GM12874 (cell line): Measurements from ENCODE around the gene SLCO3A1.

Source experiments
- TF ChIP-seq, protein P1 (sequence below): IDR thresholded peaks from 2 replicates; pipeline ENCODE4 v1.5.1; 2011; ENCODE audit warnings: low read depth, mild to moderate bottlenecking, control low read depth, low read length, moderate library complexity; ENCODE audit not compliant: insufficient read depth

The SLCO3A1 gene

GRCh38 chr15:91921188-91921842 is 67.8 kb downstream of the SLCO3A1 start:
- TF ChIP-seq, protein P1, sequence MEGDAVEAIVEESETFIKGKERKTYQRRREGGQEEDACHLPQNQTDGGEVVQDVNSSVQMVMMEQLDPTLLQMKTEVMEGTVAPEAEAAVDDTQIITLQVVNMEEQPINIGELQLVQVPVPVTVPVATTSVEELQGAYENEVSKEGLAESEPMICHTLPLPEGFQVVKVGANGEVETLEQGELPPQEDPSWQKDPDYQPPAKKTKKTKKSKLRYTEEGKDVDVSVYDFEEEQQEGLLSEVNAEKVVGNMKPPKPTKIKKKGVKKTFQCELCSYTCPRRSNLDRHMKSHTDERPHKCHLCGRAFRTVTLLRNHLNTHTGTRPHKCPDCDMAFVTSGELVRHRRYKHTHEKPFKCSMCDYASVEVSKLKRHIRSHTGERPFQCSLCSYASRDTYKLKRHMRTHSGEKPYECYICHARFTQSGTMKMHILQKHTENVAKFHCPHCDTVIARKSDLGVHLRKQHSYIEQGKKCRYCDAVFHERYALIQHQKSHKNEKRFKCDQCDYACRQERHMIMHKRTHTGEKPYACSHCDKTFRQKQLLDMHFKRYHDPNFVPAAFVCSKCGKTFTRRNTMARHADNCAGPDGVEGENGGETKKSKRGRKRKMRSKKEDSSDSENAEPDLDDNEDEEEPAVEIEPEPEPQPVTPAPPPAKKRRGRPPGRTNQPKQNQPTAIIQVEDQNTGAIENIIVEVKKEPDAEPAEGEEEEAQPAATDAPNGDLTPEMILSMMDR: no peak

DNA sequence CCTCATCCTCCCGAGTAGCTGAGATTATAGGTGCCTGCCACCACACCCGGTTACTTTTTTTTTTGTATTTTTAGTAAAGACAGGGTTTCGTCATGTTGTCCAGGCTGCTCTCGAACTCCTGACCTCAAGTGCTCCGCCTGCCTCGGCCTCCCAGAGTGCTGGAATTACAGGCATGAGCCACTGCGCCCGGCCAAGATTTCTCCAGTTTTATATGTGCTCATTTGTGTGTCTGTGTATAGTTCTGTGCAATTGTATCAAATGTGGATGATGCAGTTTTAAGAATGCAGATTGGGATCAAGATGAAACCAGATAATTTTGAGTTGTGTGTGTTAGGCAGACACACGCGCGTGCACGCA is 68.3 kb downstream of the SLCO3A1 start:
- TF ChIP-seq, protein P1: no peak

DNA sequence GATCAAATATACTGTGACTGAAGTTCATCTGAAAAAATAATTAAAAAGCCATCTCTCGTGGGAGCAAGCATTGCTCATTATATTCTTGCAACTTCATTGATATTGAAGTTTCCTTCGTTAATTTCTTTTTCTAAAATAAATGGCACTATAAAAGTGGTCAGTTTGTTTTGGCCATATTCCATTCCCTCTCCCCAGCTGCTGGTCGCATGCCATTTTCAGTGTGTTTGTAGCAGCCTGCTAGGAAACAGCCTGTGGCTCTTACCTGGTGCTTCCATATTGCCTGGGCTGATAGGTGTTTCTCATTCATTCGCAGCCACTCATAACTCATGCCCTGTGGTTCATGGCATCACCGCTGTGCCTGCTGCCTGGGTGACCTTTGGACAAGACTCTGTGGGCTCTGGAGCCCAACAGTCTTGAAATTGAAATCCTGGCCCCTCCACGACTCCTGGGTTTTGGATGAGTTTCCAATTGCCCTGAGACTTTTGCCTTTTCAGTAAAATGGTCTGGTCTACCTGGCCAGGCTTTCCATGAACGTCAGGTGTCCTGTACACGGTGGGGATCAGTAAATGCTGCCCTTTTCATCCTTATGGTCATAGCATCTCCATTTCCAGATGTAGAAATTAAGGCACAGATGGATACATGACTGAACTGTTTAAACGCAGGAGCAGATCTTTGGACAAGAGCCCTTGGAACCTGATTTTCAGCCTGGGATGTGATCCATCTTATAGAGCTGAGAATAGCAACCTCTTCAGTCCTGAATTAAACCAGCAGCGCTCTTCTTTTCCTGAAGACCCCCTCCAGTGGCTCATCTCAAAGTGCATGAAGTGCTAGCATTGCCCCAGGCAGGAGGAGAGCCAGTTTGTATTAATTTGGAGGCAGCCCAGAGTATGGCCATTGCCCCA is 69.4 kb downstream of the SLCO3A1 start:
- TF ChIP-seq, protein P1: no peak

DNA sequence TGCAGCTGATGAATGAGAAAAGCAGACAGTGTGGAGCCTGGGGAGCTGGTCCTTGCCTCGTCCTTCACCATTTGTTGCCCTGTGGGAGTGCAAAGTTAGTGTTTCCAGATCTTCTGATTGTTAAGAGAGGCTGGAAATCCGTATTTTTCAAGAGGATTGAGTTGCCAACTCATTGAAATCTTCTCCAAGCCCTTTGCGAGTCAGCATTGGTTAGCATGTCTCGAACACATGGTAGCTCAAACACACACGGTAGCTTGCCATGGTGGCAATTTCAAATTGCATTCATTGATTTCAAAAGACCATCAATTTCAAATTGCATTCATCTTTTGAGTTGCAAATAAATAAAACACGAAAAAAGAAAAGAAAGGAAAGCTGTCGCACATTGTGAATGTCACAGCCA is 70.7 kb downstream of the SLCO3A1 start:
- TF ChIP-seq, protein P1: no peak

DNA sequence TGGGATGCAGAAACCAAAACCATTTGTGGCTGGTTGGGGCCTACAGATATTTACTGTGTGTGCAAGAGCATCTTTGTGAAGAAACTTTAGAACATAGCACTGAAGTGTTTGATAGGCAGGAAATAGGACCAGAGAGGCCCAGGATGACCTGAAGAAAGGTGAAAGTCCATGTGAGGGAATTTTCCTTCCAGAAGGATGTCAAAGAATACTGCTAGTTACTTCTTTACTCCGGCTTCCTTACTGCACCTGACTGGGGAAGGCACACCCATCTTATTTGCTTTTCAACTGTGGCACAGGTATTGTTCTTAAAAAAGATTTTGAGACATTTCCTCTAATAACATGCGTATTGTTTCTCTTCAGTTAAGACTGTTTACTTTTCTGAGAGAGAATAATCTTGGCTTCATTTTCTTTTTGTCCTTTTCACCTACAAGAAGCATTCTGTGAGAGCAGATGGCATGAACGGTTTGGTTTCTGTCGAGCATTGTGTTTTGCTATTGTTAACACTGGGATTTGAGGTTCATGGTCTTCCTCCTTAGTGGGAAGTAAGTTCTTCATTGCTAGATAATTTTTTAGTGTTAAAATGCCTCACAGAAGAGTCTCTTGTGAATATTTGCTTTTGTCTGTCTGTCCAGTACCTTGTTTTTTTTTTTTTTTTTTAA is 71.5 kb downstream of the SLCO3A1 start:
- TF ChIP-seq, protein P1: no peak

DNA sequence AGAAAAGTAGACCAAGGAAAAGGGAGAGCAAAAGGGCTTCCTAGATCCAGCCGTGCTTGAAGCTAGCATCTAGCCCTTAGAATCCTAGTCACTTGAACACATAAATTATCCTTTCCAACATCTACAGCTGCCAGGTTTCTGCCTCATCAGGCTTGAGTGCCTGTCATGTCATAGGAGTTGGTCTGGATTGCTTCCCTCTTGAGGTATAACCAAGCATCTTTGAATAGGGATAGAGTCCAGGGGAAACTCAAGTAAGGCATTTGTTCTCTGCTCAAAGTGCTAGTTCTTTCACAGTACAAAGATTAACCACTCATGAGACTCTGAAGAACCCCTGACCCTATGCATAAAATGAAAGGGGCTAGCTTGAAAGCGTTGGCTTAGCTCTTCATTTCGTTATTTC is 72.3 kb downstream of the SLCO3A1 start:
- TF ChIP-seq, protein P1: no peak

DNA sequence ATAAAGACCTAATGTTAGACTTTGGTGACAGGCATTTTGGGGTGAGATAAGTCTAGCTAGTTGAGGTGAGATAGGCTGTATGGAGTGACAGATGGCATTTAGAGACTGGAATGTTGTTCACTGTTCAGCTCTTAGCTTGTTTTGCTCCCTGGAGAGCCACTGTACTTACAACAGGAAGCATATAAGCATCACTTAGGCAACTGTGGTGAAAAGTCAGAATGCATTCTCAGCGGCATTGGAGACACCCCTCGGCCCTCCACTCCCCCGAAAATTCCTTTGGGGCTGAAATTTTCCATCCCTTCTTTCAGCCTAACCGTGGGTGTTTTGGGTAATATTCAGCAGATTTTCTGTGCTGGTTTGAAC is 73.4 kb downstream of the SLCO3A1 start:
- TF ChIP-seq, protein P1: no peak
